CD4-positive, alpha-beta T cell treated with Interleukin-4 for 1 hour (primary cell): ENCODE results near the gene EIF2A.
"Not testable (repeated sequence)": the region's sequence is repeated elsewhere in the genome, so short reads cannot be mapped to it uniquely, and the experiment has no call there.

Experiments
- DNase-seq, 2 donors: peaks; one replicate each; pipeline ENCODE4 v3.0.0-alpha.2; 2020 to 2022

Gene EIF2A

GRCh38 chr3:150603153-150603979, 56.8 kb downstream of the EIF2A start, which contains the start of gene SELENOT:
Gene SELENOT, plus strand, starts transcription at chr3:150603321. Its CDS starts 42 bp downstream, at chr3:150603363.
- peak; percentile 95 to 96 for DNase-seq

DNA sequence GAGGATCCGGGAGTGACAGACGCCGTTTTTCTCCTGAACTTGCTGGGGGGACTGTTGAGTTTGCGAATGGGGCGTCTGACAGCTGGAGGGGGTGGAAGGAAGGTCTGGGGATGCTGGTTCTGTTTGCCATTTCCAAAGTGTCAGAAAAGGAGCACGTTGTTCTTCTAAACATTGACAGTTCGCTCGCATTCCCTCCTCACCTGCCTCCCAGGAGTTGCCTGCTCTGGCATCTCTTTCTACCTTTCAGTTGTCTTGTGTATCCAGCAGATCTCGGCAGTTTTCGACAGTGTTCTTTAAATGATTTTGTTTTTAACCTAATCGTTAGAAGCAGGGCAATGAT, 57.4 kb downstream of the EIF2A start:
- DNase-seq: no peak

DNA sequence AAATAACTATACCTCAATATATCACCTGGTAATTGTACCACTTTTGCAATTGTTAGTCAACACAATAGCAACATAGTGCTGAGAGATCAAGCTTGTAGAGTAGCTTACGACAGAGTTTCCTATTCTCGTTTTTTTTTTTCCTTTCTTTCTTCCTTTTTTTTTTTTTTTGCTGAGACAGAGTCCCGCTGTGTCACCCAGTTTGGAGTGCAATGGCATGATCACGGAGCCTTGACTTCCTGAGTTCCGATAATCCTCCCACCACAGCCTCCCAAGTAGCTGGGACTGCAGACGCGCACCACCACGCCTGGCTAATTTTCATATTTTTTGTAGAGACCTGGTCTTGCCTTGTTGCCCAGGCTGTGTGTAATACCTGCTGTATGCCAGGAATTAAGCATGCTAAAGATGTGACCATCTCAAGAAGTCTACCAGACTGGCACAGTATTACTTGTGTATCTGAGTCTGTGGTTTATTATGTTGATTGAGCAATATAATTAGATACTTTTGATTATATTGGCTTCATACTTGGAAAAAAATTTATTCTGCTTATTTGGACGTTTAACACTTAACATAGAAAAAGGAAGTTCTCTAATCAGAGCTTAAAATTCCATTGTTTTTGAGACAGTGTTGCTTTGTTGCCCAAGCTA, 59.5 kb downstream of the EIF2A start:
- peak in 1 of 2 donors; percentile 25 for DNase-seq

DNA sequence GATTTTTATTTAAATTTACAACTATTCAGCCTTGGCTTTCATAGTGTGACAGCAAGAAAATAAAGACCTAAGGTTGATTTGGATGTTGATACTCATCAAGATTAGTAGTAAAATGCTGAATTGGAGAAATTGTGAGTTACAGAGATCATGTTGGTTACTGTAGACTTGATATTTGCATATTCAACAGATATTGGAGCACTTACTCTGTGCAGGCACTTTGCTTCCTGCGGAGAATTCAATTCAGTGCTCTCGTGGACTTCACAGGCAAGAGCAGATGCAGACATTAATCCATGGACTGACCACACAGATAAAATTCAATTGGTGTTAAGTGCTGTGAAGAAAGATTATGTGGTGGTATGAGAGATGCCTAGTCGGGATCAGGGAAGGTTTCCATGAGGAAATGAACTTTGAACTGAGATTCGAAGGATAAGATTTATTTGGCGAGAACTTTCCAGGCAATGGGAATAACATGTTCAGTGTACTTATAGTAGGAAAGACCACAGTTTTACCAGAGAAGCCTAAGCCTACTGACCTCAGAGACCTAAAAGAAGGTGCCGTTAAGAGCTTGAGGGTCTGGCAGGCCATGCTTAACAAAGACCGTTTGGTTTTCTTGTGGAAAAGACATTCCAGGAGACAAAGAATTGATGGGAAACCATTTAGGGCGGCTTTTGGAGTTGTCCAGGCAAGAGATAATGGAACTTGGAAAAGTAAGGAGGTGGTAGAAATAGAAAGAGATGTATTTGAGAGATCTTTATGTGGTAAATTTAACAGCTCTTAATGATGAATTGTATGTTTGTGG, 60.9 kb downstream of the EIF2A start:
- no peak for DNase-seq

DNA sequence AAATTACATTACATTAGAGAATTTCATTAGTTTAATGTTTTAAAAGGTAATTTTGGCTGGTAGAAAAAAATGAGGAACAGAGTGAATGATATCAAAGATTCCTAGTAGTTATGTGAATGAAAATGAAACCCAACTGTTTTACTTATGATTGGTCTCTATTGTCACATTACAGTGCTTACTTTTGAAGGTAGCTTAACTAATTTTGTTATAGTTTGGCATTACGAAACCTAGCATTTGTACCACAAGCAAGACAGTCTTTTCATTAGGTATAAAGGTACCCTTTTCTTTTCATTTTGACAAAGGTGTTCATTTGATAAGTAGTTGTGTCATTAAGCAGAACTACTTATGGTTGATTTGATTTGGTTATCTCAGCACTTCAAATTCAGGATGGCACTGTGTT, 63.4 kb downstream of the EIF2A start:
- no peak for DNase-seq

GRCh38 chr3:150610785-150611184, 64.2 kb downstream of the EIF2A start:
- no peak for DNase-seq

DNA sequence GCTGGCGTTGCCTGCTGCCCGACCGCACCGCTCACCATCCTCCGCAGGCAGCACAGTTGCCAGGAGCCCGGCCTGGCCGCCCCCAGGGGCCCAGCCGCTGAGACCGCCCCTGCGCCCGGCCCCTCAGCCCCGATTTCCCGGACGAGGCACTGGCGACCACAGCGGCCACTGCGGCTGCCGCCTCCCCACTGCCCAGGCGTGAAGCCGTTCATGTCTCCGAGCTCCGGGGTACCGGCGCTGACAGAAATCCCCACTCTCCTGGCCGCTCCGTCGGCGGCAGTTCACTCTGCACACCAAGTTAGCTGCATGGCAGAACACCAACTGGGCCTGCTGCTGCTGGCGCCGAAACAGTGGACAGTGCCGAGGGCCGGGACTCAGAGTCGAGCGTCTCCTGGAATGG, 65.1 kb downstream of the EIF2A start:
- DNase-seq: no peak

DNA sequence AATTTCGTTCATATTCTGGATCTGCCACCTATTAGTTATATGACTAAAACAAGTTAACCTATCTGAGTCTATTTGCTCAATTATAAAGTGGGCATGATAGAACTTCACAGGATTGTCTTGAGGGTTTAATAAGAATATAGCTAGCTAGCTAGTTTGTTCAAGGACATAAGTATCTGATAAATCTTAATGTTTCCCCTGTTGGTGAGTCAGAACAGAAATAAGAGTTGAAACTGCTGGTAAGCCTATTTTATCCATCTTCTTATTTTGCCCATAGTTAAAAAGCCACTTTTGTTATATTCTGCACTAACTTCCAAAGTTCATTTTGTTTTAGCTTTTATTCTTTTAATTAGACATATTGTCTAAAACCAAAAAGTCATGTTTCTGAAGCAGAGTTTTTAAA, 65.9 kb downstream of the EIF2A start:
- no peak for DNase-seq

- DNase-seq: no peak
Observed at GRCh38 chr3:150613034-150613433, 66.4 kb downstream of the EIF2A start.

DNA sequence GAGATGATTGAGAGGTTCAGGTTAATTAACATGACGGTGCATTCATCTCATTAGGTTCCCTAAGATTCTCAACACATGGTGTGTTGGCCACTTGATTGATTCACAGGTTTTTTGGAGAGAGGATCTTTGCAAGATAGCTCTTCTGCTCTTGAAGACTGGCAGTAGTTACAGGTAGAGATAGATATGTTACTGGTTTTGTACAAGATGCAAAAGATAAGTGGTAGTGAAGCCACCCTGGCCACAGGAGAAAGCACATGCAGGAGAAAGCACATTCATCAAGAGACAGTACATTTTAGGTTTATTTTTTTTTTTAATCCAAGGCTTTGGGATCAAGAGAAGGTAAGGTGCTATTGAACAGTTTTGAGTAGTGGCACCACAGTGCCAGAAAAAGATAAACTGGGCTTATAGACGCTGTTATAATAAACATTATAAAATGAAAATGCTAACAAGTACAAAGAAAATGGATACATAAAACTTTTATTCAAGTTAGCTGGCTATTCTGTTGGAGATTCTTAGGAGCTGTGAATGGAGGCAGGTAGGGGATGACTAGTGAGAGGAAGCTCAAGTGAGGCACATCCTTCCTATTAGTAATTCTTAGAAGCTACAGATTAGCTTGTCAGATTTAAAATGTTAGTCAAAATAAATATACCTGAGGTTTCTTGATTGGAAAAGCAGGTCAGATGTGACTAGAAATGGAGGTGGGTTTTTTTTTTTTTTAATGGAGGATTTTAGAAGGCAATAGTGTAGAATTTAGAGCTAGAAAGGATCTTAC, 67.3 kb downstream of the EIF2A start:
- no peak for DNase-seq

DNA sequence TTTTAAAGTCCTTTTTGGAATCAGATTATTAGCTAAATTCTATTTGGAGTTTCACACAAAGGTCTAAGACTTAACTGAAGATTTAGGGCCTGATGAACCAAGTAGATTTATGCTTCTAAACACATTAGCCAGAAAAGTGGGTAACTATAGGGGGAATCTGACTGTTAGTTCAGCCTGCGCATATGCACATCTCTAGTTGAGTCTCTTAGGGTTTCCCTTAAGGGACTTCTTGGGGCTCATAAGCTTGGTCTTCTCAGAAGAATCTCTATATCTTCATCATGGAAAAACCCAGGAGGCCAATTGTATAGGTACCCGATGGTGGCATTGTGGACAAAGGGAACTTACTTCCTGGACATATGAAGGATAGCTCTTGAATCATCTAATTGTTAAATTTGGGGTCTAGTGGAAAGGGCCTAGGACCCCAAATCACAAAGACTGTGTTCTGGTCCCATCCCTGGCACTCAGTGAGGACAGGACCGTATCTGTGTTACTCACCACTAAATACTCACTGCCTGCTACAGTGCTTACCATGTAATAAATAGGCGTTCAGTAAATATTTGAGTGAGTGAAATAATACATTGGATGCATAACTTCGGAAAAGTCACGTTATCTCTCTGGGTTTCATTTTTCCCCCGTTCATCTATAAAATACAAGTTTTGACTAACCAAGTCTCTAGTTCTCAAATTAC, 73.6 kb downstream of the EIF2A start:
- DNase-seq: no peak

- not testable (repeated sequence) for DNase-seq
Observed at GRCh38 chr3:150622955-150623354, 76.4 kb downstream of the EIF2A start.

DNA sequence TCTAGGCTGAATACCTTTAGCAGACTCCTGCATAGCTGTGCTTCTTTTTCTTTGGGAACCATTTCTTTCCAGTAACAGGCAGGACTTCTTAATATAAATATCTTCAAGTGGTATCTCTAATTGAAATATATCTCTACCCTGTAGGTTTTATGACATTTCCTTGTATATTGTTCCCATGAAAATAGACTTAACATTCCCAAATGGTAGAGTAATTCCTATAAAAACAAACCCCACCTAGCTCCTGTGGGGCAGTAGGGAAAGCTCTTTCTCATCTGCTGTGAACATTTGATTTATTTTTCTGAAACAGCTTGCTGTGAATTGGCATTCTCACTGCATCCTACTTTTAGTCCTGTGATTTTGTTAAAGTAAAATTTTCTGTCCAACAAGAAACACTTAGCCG, 77.4 kb downstream of the EIF2A start:
- DNase-seq: no peak

- DNase-seq: no peak
Observed at GRCh38 chr3:150626148-150626930, 79.8 kb downstream of the EIF2A start.

DNA sequence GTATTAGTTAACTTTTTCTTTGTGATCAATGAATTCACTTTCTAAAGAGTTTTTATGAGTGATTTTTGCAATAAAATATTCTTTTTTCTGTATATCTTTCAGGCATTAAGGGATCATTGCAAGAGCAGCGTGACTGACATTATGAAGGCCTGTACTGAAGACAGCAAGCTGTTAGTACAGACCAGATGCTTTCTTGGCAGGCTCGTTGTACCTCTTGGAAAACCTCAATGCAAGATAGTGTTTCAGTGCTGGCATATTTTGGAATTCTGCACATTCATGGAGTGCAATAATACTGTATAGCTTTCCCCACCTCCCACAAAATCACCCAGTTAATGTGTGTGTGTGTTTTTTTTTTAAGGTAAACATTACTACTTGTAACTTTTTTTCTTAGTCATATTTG, 81.0 kb downstream of the EIF2A start:
- no peak for DNase-seq

- DNase-seq: no peak
Observed at GRCh38 chr3:150631515-150632221, 85.1 kb downstream of the EIF2A start.

GRCh38 chr3:150635076-150635475, 88.5 kb downstream of the EIF2A start:
- no peak for DNase-seq

DNA sequence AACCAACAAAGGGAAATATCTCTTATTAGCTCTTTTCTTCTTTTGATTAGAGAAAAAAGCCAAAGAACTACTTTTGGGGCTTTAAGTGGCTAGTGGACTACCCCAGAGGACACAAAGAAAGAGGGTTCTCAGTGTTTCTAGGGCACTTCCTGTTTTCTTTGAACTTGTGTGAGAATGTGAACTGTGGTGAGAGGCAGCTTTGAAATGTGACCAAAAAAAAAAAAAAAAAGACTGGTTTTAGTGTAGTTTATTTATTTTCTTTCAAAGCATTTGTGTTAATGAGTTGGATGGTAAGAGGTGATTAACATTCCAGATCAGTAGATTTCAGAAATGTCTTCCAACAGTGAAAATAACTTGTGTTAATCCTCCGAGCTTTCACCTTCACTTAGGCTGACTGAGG, 88.9 kb downstream of the EIF2A start:
- peak in 1 of 2 donors; percentile 64 for DNase-seq
